Neural cell (in vitro differentiated cells): Measurements from ENCODE around the gene NAV1. TPM values are rescaled to one million over a fixed set of nuclear protein-coding genes. Genes with fewer than 3 reads are reported as not detected.

ENCODE experiments used
- H2AFZ ChIP-seq: fragments of 200-600, 300-800 bp; sonication (generic), shearing (Covaris generic); 2 replicates; pipeline ENCODE4 v1.6.0; 2014; ENCODE audit warnings: low read depth, mild to moderate bottlenecking, antibody characterized with exemption, low read length, moderate library complexity
- H3F3A ChIP-seq: fragments of 200-600 bp; shearing (Covaris generic); 2 replicates; pipeline ENCODE4 v1.6.1; 2016; ENCODE audit warnings: mild to moderate bottlenecking, moderate library complexity, mixed read lengths, antibody characterized with exemption, low read length; ENCODE audit not compliant: insufficient read depth, poor library complexity, severe bottlenecking
- H3K27ac ChIP-seq: fragments of 200-600, 300-800 bp; sonication (generic), shearing (Covaris generic); 2 replicates; pipeline ENCODE4 v1.5.1; 2014; ENCODE audit warnings: mild to moderate bottlenecking, low read length, moderate library complexity
- H3K27me3 ChIP-seq: fragments of 300-800, 200-600 bp; sonication (generic), shearing (Covaris generic); 2 replicates; pipeline ENCODE4 v1.6.0; 2014; ENCODE audit warnings: mild to moderate bottlenecking, low read depth, low read length, moderate library complexity; ENCODE audit not compliant: insufficient read depth
- H3K36me3 ChIP-seq: fragments of 300-800, 200-600 bp; sonication (generic), shearing (Covaris generic); 2 replicates; pipeline ENCODE4 v1.5.1; 2014; ENCODE audit warnings: mild to moderate bottlenecking, antibody characterized with exemption, low read length, moderate library complexity; ENCODE audit not compliant: insufficient read depth
- H3K4me2 ChIP-seq: fragments of 300-800, 200-600 bp; sonication (generic), shearing (Covaris generic); 2 replicates; pipeline ENCODE4 v1.6.0; 2014; ENCODE audit warnings: mild to moderate bottlenecking, low read length
- H3K4me3 ChIP-seq: fragments of 300-800, 200-600 bp; sonication (generic), shearing (Covaris generic); 2 replicates; pipeline ENCODE4 v1.5.1; 2014; ENCODE audit warnings: mild to moderate bottlenecking, low read length, moderate library complexity
- H3K79me2 ChIP-seq: fragments of 200-600 bp; shearing (Covaris generic); replicated peaks from 2 replicates; pipeline ENCODE4 v1.6.0; 2014; ENCODE audit warnings: mild to moderate bottlenecking, low read length, moderate library complexity; ENCODE audit not compliant: insufficient read depth
- H3K9ac ChIP-seq: fragments of 300-800, 200-600 bp; sonication (generic), shearing (Covaris generic); 2 replicates; pipeline ENCODE4 v1.6.1; 2016; ENCODE audit warnings: mild to moderate bottlenecking, low read length, mixed read lengths
- H3K9me2 ChIP-seq: fragments of 200-600 bp; shearing (Covaris generic); 2 replicates; pipeline ENCODE4 v1.6.1; 2016; ENCODE audit warnings: mild to moderate bottlenecking, low read length, mixed read lengths; ENCODE audit not compliant: insufficient read depth
- H3K9me3 ChIP-seq: fragments of 200-600, 300-800 bp; sonication (generic), shearing (Covaris generic); 2 replicates; pipeline ENCODE4 v1.6.1; 2016; ENCODE audit warnings: mild to moderate bottlenecking, mixed run types, low read length, moderate library complexity, mixed read lengths
- H4K20me1 ChIP-seq: fragments of 200-600 bp; shearing (Covaris generic); 2 replicates; pipeline ENCODE4 v1.6.1; 2016; ENCODE audit warnings: mild to moderate bottlenecking, mixed run types; ENCODE audit not compliant: insufficient read depth
- EP300 ChIP-seq: fragments of 450-650 bp; conservative IDR thresholded peaks from 2 replicates; pipeline ENCODE4 v1.6.1; 2014; ENCODE audit warnings: antibody characterized with exemption, mild to moderate bottlenecking, moderate library complexity; ENCODE audit not compliant: poor library complexity, severe bottlenecking
- EZH2 ChIP-seq: fragments of 200-600, 300-800 bp; shearing (Covaris generic), sonication (generic); IDR thresholded peaks from 2 replicates; pipeline ENCODE4 v1.6.1; 2014; ENCODE audit warnings: antibody characterized with exemption, low read length, borderline replicate concordance, mild to moderate bottlenecking; ENCODE audit not compliant: insufficient read depth, poor library complexity, severe bottlenecking
- MXI1 ChIP-seq: fragments of 450-650 bp; conservative IDR thresholded peaks from 2 replicates; pipeline ENCODE4 v1.6.1; 2014; ENCODE audit warnings: antibody characterized with exemption, mild to moderate bottlenecking; ENCODE audit not compliant: poor library complexity, severe bottlenecking
- POLR2AphosphoS5 ChIP-seq: IDR thresholded peaks from 2 replicates; pipeline ENCODE4 v1.6.1; 2012
- RAD21 ChIP-seq: fragments of 450-650 bp; conservative IDR thresholded peaks from 2 replicates; pipeline ENCODE4 v1.6.1; 2014; ENCODE audit warnings: antibody characterized with exemption, mild to moderate bottlenecking, moderate library complexity
- SMC3 ChIP-seq: fragments of 450-650 bp; conservative IDR thresholded peaks from 2 replicates; pipeline ENCODE4 v1.6.1; 2014; ENCODE audit warnings: antibody characterized with exemption, mild to moderate bottlenecking, moderate library complexity; ENCODE audit not compliant: poor library complexity
- TAF1 ChIP-seq: IDR thresholded peaks from 2 replicates; pipeline ENCODE4 v1.6.1; 2012; ENCODE audit warnings: low read depth
- polyA plus RNA-seq: library from polyadenylated mRNA; depleted of rRNA; stranded (reverse); fragments of >200 nt; gene quantifications from 2 replicates; pipeline ENCODE4 v1.2.3, GENCODE V29; 2014
- TF ChIP-seq, protein P1 (sequence below): fragments of 450-650 bp; IDR thresholded peaks from 2 replicates; pipeline ENCODE4 v1.5.1; 2014; ENCODE audit warnings: antibody characterized with exemption, mild to moderate bottlenecking, moderate library complexity; ENCODE audit not compliant: poor library complexity, severe bottlenecking
- TF ChIP-seq, protein P2 (sequence below): IDR thresholded peaks from 2 replicates; pipeline ENCODE4 v1.6.1; 2012; ENCODE audit warnings: borderline replicate concordance

NAV1 gene
- polyA plus RNA-seq, 1 donor from 2014 or later, result 33.2 TPM

GRCh38 chr1:201530741-201531531, 8.0 kb upstream of the NAV1 start:
- Histone ChIP-seq H3K9me2 (no peaks in the 10 kb centered on the region), H3K79me2 (no peaks in the 10 kb centered on the region), H3K27ac (no peak overlapping the region), H3K4me2 (no peak overlapping the region), H3K4me3 (no peak overlapping the region), H3K36me3 (no peaks in the 10 kb centered on the region), H3K27me3 (no peaks in the 10 kb centered on the region), H3K9me3 (no peaks in the 10 kb centered on the region), H3F3A (no peaks in the 10 kb centered on the region), H4K20me1 (no peaks in the 10 kb centered on the region), H2AFZ (no peak overlapping the region), H3K9ac (peak overlapping the region; percentile 12)
- peak; percentile 95 for TF ChIP-seq SMC3
- peak; percentile 20 for TF ChIP-seq EP300
- peak; percentile 81 for TF ChIP-seq MXI1
- TF ChIP-seq, protein P1, sequence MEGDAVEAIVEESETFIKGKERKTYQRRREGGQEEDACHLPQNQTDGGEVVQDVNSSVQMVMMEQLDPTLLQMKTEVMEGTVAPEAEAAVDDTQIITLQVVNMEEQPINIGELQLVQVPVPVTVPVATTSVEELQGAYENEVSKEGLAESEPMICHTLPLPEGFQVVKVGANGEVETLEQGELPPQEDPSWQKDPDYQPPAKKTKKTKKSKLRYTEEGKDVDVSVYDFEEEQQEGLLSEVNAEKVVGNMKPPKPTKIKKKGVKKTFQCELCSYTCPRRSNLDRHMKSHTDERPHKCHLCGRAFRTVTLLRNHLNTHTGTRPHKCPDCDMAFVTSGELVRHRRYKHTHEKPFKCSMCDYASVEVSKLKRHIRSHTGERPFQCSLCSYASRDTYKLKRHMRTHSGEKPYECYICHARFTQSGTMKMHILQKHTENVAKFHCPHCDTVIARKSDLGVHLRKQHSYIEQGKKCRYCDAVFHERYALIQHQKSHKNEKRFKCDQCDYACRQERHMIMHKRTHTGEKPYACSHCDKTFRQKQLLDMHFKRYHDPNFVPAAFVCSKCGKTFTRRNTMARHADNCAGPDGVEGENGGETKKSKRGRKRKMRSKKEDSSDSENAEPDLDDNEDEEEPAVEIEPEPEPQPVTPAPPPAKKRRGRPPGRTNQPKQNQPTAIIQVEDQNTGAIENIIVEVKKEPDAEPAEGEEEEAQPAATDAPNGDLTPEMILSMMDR, result peak; percentile 95
- no peak for TF ChIP-seq TAF1
- TF ChIP-seq POLR2AphosphoS5, result no peak
- TF ChIP-seq EZH2, result no peak
- TF ChIP-seq, protein P2, sequence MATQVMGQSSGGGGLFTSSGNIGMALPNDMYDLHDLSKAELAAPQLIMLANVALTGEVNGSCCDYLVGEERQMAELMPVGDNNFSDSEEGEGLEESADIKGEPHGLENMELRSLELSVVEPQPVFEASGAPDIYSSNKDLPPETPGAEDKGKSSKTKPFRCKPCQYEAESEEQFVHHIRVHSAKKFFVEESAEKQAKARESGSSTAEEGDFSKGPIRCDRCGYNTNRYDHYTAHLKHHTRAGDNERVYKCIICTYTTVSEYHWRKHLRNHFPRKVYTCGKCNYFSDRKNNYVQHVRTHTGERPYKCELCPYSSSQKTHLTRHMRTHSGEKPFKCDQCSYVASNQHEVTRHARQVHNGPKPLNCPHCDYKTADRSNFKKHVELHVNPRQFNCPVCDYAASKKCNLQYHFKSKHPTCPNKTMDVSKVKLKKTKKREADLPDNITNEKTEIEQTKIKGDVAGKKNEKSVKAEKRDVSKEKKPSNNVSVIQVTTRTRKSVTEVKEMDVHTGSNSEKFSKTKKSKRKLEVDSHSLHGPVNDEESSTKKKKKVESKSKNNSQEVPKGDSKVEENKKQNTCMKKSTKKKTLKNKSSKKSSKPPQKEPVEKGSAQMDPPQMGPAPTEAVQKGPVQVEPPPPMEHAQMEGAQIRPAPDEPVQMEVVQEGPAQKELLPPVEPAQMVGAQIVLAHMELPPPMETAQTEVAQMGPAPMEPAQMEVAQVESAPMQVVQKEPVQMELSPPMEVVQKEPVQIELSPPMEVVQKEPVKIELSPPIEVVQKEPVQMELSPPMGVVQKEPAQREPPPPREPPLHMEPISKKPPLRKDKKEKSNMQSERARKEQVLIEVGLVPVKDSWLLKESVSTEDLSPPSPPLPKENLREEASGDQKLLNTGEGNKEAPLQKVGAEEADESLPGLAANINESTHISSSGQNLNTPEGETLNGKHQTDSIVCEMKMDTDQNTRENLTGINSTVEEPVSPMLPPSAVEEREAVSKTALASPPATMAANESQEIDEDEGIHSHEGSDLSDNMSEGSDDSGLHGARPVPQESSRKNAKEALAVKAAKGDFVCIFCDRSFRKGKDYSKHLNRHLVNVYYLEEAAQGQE, result no peak
- peak; percentile 97 for TF ChIP-seq RAD21

DNA sequence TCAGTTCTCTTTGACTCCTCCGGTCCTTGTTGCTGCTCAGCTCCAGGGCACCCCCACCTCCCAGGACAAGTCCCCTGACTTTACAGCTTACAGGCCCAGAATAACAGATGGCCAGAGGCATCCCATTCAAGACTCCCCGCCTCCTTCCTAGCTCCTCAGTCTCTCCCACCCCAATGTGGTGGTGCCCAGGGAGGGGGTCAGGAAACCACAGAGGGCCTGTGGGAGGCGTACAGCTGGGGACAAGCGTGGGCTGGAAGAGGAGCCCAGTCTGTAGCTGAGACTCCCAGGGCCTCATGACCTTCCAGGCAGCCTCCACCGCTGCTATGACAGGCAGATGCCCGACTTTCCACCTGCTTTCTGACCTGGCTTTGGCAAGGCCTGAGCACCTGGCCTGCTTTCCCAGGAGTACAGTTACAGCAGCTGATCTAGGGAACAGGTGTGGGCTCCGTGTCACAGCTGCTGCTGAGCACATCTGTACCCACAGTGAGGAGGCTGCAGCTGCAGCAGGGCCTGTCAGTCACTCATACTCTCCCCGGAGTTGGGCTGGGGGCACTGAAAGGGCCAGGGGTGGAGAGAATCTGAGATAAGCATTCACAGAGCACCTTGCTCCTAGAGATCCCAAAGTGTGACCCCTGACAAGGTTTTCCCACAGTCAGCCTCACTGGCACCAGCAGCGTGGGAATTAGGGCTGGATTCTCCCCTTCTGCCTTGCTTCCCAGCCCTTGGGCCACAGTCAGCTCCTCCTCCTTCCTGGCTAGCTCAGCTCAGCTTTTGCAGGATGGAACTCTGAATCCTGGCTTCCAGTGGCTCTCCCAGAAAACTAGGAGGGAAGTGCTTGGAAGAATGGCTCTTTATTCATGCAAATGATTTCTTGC, 7.1 kb upstream of the NAV1 start:
- Histone ChIP-seq H3K9me3 (no peaks in the 10 kb centered on the region), H3K36me3 (no peaks in the 10 kb centered on the region), H3K27ac (no peak overlapping the region), H3K27me3 (no peaks in the 10 kb centered on the region), H3K9ac (no peak overlapping the region), H3K79me2 (no peaks in the 10 kb centered on the region), H3K4me3 (no peak overlapping the region), H3K4me2 (no peak overlapping the region), H3K9me2 (no peaks in the 10 kb centered on the region), H3F3A (no peaks in the 10 kb centered on the region), H4K20me1 (no peaks in the 10 kb centered on the region), H2AFZ (no peak overlapping the region)
- TF ChIP-seq, protein P1, result no peak
- TF ChIP-seq EP300, result no peak
- no peak for TF ChIP-seq POLR2AphosphoS5
- TF ChIP-seq RAD21, result no peak
- no peak for TF ChIP-seq SMC3
- TF ChIP-seq, protein P2, result no peak
- no peak for TF ChIP-seq EZH2
- no peak for TF ChIP-seq TAF1
- TF ChIP-seq MXI1, result no peak
